ENCODE measurements around the gene ANK3. TPM values are rescaled to one million over a fixed set of nuclear protein-coding genes. Genes with fewer than 3 reads are reported as not detected.

ANK3 gene
- total RNA-seq, 1 experiment from 2014 or later = 32.0 TPM

DNA sequence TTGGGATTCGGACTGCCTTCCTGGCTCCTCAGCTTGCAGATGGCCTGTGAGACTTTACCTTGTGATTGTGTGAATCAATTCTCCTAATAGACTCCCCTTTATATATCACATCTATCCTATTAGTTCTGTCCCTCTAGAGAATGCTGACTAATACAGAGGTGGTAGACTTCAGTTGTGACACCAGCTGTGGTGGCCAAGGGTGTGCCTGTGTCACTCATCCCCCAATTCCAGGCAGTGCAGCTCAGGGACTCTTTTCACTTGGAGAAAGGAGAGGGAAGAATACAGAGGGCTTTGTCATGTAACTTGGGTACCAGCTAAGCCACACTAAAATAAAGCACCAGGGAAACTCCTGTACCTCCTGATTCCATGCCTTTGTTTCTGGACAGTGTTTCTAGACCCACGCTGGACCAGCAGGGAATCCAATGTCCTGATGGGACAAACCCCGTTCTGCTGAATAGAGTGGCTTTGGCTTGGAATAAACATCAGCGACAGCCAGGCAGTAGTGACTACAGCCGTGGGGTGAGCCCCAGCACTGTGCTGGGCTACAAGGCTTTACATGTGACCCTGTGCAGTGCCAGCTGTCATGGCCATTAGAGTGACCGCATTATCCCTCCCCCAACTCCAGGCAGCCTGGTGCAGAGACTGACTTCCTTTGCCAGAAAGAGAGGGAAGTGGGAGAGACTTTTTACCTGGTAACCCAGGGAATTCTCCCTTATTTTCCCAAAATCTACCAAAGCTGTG is 233.6 kb downstream of the ANK3 start:
- Histone ChIP-seq H3K79me2 (ENCODE audit: low read depth) (no peaks in the 10 kb centered on the region), H3K4me2 (no peak overlapping the region), H2AFZ (no peak overlapping the region), H3K27me3 (ENCODE audit: insufficient read depth, low read depth) (no peaks in the 10 kb centered on the region), H3K4me3 (no peak overlapping the region), H3F3A (ENCODE audit: insufficient read depth, low read depth) (no peaks in the 10 kb centered on the region), H3K9me2 (ENCODE audit: insufficient read depth) (no peaks in the 10 kb centered on the region), H3K4me1 (replicated peaks; ENCODE audit: insufficient read depth) (no peaks in the 10 kb centered on the region), H3K36me3 (ENCODE audit: low read depth) (no peaks in the 10 kb centered on the region), H4K20me1 (ENCODE audit: insufficient read depth) (no peaks in the 10 kb centered on the region), H3K27ac (no peak overlapping the region), H3K9me3 (ENCODE audit: insufficient read depth, low read depth) (peaks cover 6% of the 10 kb centered on the region; the same call in 1 of the 2 replicates)
- no peak for TF ChIP-seq EZH2 (IDR thresholded peaks at IDR 0.05; ENCODE audit: low read depth)
- TF ChIP-seq, protein P1, sequence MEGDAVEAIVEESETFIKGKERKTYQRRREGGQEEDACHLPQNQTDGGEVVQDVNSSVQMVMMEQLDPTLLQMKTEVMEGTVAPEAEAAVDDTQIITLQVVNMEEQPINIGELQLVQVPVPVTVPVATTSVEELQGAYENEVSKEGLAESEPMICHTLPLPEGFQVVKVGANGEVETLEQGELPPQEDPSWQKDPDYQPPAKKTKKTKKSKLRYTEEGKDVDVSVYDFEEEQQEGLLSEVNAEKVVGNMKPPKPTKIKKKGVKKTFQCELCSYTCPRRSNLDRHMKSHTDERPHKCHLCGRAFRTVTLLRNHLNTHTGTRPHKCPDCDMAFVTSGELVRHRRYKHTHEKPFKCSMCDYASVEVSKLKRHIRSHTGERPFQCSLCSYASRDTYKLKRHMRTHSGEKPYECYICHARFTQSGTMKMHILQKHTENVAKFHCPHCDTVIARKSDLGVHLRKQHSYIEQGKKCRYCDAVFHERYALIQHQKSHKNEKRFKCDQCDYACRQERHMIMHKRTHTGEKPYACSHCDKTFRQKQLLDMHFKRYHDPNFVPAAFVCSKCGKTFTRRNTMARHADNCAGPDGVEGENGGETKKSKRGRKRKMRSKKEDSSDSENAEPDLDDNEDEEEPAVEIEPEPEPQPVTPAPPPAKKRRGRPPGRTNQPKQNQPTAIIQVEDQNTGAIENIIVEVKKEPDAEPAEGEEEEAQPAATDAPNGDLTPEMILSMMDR (conservative IDR thresholded peaks at IDR 0.05) = no peak
- CTCF ChIA-PET = no interaction called here
- intact Hi-C loops (cut with micrococcal nuclease; ENCODE audit: unreplicated experiment) = no loop called here
- DNase-seq = no peak
- BruUV-seq (replicated peaks) = no TSS peak
- POLR2A ChIA-PET (ENCODE audit: unreplicated experiment) = no interaction called here

DNA sequence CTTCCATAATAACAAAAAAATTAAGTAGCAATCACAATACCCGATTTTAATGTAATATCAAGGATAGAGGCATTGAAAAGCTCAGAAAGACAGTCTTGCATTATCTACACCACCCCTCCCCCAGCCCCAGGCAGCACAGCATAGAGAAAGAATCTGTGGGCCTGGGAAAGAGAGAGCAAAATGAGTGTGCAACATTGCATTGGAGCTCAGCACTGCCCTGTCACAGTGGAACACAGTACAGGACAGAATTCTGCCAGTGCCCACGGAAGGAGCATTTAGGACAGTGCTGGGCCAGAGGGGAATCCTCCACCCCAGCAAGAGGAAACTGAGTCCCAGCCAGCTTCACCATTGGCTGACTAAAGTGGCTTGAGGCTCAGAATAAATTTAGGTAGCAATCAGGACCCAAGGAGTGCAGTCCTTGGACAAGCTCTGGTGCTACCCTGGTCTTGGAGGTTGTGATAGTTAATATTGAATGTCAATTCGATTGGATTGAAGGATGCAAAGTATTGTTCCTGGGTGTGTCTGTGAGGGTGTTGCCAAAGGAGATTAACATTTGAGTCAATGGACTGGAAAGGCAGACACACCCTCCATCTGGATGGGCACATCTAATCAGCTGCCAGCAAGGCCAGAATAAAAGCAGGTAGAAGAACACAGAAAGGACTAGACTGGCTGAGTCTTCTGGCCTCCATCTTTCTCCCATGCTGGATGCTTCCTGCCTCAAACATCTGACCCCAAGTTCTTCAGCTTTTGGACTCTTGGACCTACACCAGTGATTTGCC is 234.4 kb downstream of the ANK3 start:
- H3K4me1 ChIP-seq (replicated peaks; ENCODE audit: insufficient read depth) = no peaks in the 10 kb centered on the region
- H3K4me2 ChIP-seq = no peak overlapping the region
- no peaks in the 10 kb centered on the region for H3K27me3 ChIP-seq (ENCODE audit: insufficient read depth, low read depth)
- no peaks in the 10 kb centered on the region for H3K9me2 ChIP-seq (ENCODE audit: insufficient read depth)
- H4K20me1 ChIP-seq (ENCODE audit: insufficient read depth) = no peaks in the 10 kb centered on the region
- no TSS peak for BruUV-seq (replicated peaks)
- TF ChIP-seq, protein P1 (conservative IDR thresholded peaks at IDR 0.05) = no peak
- TF ChIP-seq EZH2 (IDR thresholded peaks at IDR 0.05; ENCODE audit: low read depth) = no peak
- H3K4me3 ChIP-seq = no peak overlapping the region
- no peak for DNase-seq
- no peaks in the 10 kb centered on the region for H3F3A ChIP-seq (ENCODE audit: insufficient read depth, low read depth)
- H3K9me3 ChIP-seq (ENCODE audit: insufficient read depth, low read depth) = peaks cover 3% of the 10 kb centered on the region; the same call in 1 of the 2 replicates
- H2AFZ ChIP-seq = no peak overlapping the region
- intact Hi-C loops (cut with micrococcal nuclease; ENCODE audit: unreplicated experiment) = no loop called here
- H3K36me3 ChIP-seq (ENCODE audit: low read depth) = no peaks in the 10 kb centered on the region
- H3K27ac ChIP-seq = no peak overlapping the region
- H3K79me2 ChIP-seq (ENCODE audit: low read depth) = no peaks in the 10 kb centered on the region
- ChIA-PET POLR2A (ENCODE audit: unreplicated experiment) (no interaction called here), CTCF (no interaction called here)

DNA sequence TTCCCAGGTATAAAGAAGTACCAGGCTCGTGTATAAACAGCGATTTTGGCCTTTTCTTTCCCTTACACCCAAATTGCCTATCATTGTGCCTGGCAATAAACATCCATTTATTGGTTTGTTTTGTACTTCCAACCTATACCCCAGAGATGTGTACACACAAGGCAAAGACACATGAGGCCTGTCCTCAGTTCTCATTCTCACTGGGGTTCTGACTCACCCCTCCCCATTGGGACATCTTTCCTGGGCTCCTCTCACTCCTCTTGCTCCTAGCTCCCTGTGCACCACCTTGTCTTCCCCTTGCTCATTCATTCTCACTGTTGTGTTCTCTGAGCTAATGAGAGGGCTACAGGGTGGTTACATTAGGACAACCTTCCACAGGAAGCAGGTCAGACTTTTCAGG is 240.7 kb downstream of the ANK3 start:
- ChIA-PET POLR2A (ENCODE audit: unreplicated experiment) (interaction anchor here (0.6 kb wide), 1 partner anchor 17 kb away, joined by 5 read pairs; no protein-coding TSS in a partner anchor), CTCF (interaction anchor here (0.7 to 0.9 kb wide), 2 partner anchors 49 to 284 kb away, joined by 3 read pairs; no protein-coding TSS in a partner anchor)
- H3K4me1 ChIP-seq (replicated peaks; ENCODE audit: insufficient read depth) = peaks cover 21% of the 10 kb centered on the region
- peak overlapping the region; percentile 47; the same call in 1 of the 2 replicates for H3K27ac ChIP-seq
- H3K4me3 ChIP-seq = no peak overlapping the region
- no peaks in the 10 kb centered on the region; the same call in 1 of the 2 replicates for H3K9me3 ChIP-seq (ENCODE audit: insufficient read depth, low read depth)
- no peaks in the 10 kb centered on the region for H3K79me2 ChIP-seq (ENCODE audit: low read depth)
- no peaks in the 10 kb centered on the region for H3K36me3 ChIP-seq (ENCODE audit: low read depth)
- no peaks in the 10 kb centered on the region for H3K9me2 ChIP-seq (ENCODE audit: insufficient read depth)
- no peaks in the 10 kb centered on the region for H4K20me1 ChIP-seq (ENCODE audit: insufficient read depth)
- TF ChIP-seq, protein P1 (conservative IDR thresholded peaks at IDR 0.05) = no peak
- no peak for TF ChIP-seq EZH2 (IDR thresholded peaks at IDR 0.05; ENCODE audit: low read depth)
- BruUV-seq (replicated peaks) = no TSS peak
- no peaks in the 10 kb centered on the region for H3K27me3 ChIP-seq (ENCODE audit: insufficient read depth, low read depth)
- H3K4me2 ChIP-seq = peak overlapping the region; percentile 35
- H2AFZ ChIP-seq = no peak overlapping the region
- DNase-seq = no peak
- H3F3A ChIP-seq (ENCODE audit: insufficient read depth, low read depth) = peaks cover 13% of the 10 kb centered on the region
- intact Hi-C loops (cut with micrococcal nuclease; ENCODE audit: unreplicated experiment) = no loop called here
